Lower leg skin (tissue), 3 donors: ENCODE results near the gene PHLPP2.

ENCODE experiments used
- CTCF ChIP-seq, 3 donors: fragments of 450-650 bp; IDR thresholded peaks; one replicate each; pipeline ENCODE4 v1.5.1; 2016; ENCODE audit warnings: antibody characterized with exemption in 3 of 3, mild to moderate bottlenecking in 3 of 3, moderate library complexity in 2 of 3
- POLR2A ChIP-seq, 2 donors: fragments of 450-650 bp; IDR thresholded peaks; one replicate each; pipeline ENCODE4 v1.6.1; 2016 to 2017; ENCODE audit warnings: antibody characterized with exemption in 2 of 2, mild to moderate bottlenecking in 1 of 2, moderate library complexity in 1 of 2

GRCh38 chr16:71712501-71712900 lies 12.0 kb downstream of the PHLPP2 start:
- TF ChIP-seq CTCF (IDR thresholded peaks at IDR 0.05) (no peak), POLR2A (IDR thresholded peaks at IDR 0.05) (no peak)
